ENCODE data around the gene SYNE2.

GRCh38 chr14:64095620-64096019 lies 242.8 kb downstream of the SYNE2 start:
- TF ChIP-seq CTCF (IDR thresholded peaks at IDR 0.05; ENCODE audit: insufficient read depth, low read length, poor library complexity, severe bottlenecking), result no peak
- TF ChIP-seq EZH2phosphoT487 (conservative IDR thresholded peaks at IDR 0.05; ENCODE audit: low read length), result no peak

Measured in SU-DHL-6 (cell line).